Choroid plexus epithelial cell (primary cell): ENCODE measurements around the gene APRT.

Source experiments
- DNase-seq: peaks from one replicate; pipeline ENCODE4 v3.0.0-alpha.2; 2010; ENCODE audit warnings: low read depth
- H3K4me3 ChIP-seq: 2 replicates; pipeline ENCODE4 v1.5.1; 2011; ENCODE audit warnings: low read depth, mild to moderate bottlenecking, control low read depth, low read length, moderate library complexity
- TF ChIP-seq, protein P1 (sequence below): conservative IDR thresholded peaks from 2 replicates; pipeline ENCODE4 v1.5.1; 2011; ENCODE audit warnings: low read depth, mild to moderate bottlenecking, control low read depth, inconsistent platforms, low read length, moderate library complexity

Gene APRT

DNA sequence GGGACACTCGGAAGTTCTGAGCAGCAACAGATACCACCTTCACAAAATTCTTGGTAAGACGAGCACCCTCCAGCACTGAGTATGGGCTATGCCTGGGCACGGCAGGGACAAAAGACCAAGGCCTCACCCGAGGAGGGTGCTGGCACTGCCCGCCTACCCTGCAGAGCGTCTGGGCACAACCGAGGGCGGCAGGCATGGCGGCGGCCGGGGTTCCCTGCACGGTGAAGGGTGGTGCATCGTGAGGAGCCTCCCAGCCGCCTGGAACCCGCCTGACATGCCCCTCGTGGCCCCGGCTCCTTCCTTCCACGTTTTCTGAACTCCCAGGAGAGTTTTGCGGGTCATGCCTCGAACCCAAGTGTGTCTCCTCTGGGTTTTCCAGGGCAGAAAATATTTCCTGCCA lies 26.1 kb upstream of the APRT start:
- TF ChIP-seq, protein P1, sequence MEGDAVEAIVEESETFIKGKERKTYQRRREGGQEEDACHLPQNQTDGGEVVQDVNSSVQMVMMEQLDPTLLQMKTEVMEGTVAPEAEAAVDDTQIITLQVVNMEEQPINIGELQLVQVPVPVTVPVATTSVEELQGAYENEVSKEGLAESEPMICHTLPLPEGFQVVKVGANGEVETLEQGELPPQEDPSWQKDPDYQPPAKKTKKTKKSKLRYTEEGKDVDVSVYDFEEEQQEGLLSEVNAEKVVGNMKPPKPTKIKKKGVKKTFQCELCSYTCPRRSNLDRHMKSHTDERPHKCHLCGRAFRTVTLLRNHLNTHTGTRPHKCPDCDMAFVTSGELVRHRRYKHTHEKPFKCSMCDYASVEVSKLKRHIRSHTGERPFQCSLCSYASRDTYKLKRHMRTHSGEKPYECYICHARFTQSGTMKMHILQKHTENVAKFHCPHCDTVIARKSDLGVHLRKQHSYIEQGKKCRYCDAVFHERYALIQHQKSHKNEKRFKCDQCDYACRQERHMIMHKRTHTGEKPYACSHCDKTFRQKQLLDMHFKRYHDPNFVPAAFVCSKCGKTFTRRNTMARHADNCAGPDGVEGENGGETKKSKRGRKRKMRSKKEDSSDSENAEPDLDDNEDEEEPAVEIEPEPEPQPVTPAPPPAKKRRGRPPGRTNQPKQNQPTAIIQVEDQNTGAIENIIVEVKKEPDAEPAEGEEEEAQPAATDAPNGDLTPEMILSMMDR = no peak
- DNase-seq = no peak
- H3K4me3 ChIP-seq = no peak overlapping the region

DNA sequence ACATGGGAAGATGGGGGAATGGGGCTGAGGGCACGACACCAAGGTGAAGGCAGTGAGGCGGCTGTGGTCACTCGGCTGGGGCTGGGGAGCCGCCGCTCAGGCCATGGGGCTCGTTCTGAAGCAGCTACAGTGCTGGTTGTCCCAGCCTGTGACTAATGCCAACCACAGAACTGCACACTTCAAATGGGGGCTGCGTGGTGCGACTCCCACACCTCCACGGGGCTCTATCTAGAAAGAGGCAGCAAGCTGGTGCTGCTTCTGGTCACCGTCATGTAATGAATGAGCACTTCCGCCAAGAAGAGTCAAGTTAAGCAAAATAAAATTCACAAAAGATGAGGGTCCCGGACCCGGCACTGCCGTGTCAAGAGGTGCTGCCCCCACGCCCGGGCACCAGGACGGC lies 25.1 kb upstream of the APRT start:
- TF ChIP-seq, protein P1 = no peak
- no peak overlapping the region for H3K4me3 ChIP-seq
- no peak for DNase-seq

DNA sequence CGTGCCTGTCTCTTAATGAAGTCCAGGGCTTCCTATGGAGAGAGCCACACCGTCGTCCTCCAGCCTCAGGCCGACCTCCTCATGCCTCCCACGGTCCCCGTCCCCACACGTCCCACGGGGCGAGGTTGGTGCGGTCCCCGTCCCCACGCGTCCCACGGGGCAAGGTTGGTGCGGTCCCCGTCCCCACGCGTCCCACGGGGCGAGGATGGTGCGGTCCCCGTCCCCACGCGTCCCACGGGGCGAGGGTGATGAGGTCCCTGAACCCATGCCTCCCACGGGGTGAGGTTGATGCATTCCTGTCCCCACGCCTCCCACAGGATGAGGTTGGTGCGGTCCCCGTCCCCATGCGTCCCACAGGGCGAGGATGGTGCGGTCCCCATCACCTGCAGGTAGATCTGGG lies 24.1 kb upstream of the APRT start:
- DNase-seq = no peak
- TF ChIP-seq, protein P1 = no peak
- H3K4me3 ChIP-seq = no peak overlapping the region

GRCh38 chr16:88835383-88835782 lies 23.7 kb upstream of the APRT start:
- no peak overlapping the region for H3K4me3 ChIP-seq
- TF ChIP-seq, protein P1 = no peak
- no peak for DNase-seq

GRCh38 chr16:88834670-88835069 lies 22.9 kb upstream of the APRT start:
- no peak overlapping the region for H3K4me3 ChIP-seq
- TF ChIP-seq, protein P1 = no peak
- DNase-seq = no peak

GRCh38 chr16:88833086-88833485 lies 21.4 kb upstream of the APRT start:
- no peak overlapping the region for H3K4me3 ChIP-seq
- no peak for DNase-seq
- TF ChIP-seq, protein P1 = no peak

GRCh38 chr16:88831838-88832237 lies 20.1 kb upstream of the APRT start:
- no peak overlapping the region for H3K4me3 ChIP-seq
- DNase-seq = no peak
- TF ChIP-seq, protein P1 = no peak
